ENCODE measurements around the gene PKNOX2.

- TF ChIP-seq CTCF (IDR thresholded peaks at IDR 0.05; ENCODE audit: low read depth, low read length) (no peak), EZH2phosphoT487 (IDR thresholded peaks at IDR 0.05; ENCODE audit: low read depth) (no peak)
These were observed 215.4 kb downstream of the PKNOX2 start for GRCh38 chr11:125379981-125380380.
